ENCODE data around the gene C16orf90. TPM values are rescaled to one million over a fixed set of nuclear protein-coding genes. Genes with fewer than 3 reads are reported as not detected.

Gene C16orf90
- total RNA-seq, 1 donor from 2014 or later, result not detected

DNA sequence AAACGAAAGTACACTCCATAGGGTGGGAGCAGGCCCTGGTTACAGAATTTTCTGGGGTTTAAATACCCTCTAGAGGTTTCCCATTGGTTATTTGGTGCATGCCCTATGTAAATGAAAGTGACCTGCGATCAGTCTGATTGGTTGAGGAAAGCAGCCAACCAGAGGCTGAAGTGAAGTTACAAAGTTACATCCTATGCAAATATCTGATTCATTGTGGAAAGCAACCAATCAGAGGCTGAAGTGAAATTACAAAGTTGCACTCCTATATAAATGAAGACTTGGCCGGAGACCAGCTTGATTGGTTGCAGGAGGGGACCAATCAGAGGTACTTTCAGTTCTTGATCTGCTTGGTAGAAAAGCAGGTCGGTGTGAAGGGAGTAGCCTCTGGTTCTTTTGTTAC lies 27.4 kb downstream of the C16orf90 start:
- no peak for DNase-seq (ENCODE audit: extremely low spot score in 2 of 2)

DNA sequence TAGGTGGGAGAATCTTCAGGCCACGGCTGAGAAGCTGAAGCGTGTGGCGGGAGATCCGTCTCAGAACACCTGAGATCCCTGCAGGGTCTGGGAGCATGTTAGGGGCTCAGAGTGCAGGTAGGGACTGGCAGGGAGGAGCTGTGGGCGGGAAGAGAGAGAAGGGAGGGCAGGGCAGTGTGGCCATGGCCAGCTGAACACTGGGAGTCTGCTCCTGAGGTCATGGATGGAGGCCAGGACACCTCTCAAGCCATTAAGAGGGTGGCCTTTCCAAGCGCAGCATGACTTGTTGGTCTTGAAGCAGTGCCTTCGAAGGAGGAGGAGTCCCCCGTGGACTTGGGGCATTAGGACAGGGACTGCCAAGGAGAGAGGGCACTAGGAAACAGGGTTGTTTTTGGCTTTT lies 28.1 kb downstream of the C16orf90 start:
- Histone ChIP-seq H3K4me3 (no peak overlapping the region), H3K4me1 (peaks cover 62% of the 10 kb centered on the region), H3K36me3 (peaks cover 0 to 10% of the 10 kb centered on the region in 2 donors), H3K27ac (no peak overlapping the region), H3K27me3 (no peaks in the 10 kb centered on the region), H3K9me3 (no peaks in the 10 kb centered on the region)
- intact Hi-C loops (cut with DNase I), result no loop called here
- no peak for TF ChIP-seq CTCF (IDR thresholded peaks at IDR 0.05)
- no peak for TF ChIP-seq POLR2AphosphoS5 (IDR thresholded peaks at IDR 0.05; ENCODE audit: insufficient read depth in 1 of 2, low read depth in 1 of 2)
- no peak for TF ChIP-seq POLR2A (IDR thresholded peaks at IDR 0.05)
- DNase-seq (ENCODE audit: extremely low spot score in 2 of 2), result no peak

More for the DNA sequence above, 27.4 kb downstream of the C16orf90 start:
- Histone ChIP-seq H3K27ac (no peak overlapping the region), H3K4me3 (no peak overlapping the region), H3K27me3 (no peaks in the 10 kb centered on the region), H3K36me3 (peaks cover 0 to 10% of the 10 kb centered on the region in 2 donors), H3K4me1 (peaks cover 56% of the 10 kb centered on the region), H3K9me3 (no peaks in the 10 kb centered on the region)
- intact Hi-C loops (cut with DNase I), result no loop called here
- TF ChIP-seq CTCF (IDR thresholded peaks at IDR 0.05) (no peak), POLR2A (IDR thresholded peaks at IDR 0.05) (no peak), POLR2AphosphoS5 (IDR thresholded peaks at IDR 0.05; ENCODE audit: insufficient read depth in 1 of 2, low read depth in 1 of 2) (no peak)

GRCh38 chr16:3465911-3466584 lies 29.2 kb downstream of the C16orf90 start:
- DNase-seq (ENCODE audit: extremely low spot score in 2 of 2), result no peak
- intact Hi-C loops (cut with DNase I), result no loop called here
- Histone ChIP-seq H3K27me3 (no peaks in the 10 kb centered on the region), H3K4me1 (peaks cover 69% of the 10 kb centered on the region), H3K36me3 (peaks cover 0 to 10% of the 10 kb centered on the region in 2 donors), H3K4me3 (no peak overlapping the region), H3K27ac (no peak overlapping the region), H3K9me3 (no peaks in the 10 kb centered on the region)
- TF ChIP-seq POLR2A (IDR thresholded peaks at IDR 0.05) (no peak), POLR2AphosphoS5 (IDR thresholded peaks at IDR 0.05; ENCODE audit: insufficient read depth in 1 of 2, low read depth in 1 of 2) (no peak), CTCF (IDR thresholded peaks at IDR 0.05) (no peak)

DNA sequence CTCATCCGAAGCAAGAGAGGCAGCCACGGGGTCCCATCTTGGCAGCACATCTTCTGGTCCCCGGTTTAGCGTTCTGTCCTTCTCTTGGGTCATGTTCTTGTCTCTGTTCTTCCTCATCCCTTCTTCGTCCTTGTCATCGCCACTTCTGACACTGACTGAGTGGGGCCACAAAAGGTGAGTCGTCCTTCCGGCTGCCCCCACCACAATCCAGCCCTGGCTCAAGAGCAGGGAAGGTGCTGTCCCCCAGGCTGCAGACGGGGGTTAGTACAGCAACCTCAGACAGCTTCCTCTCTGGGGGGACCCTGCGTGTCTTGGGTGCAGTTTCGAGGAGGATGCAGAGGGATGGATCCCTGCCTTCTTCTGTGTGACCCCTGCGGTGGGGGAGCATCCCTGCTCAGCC lies 30.0 kb downstream of the C16orf90 start:
- Histone ChIP-seq H3K27ac (no peak overlapping the region), H3K9me3 (no peaks in the 10 kb centered on the region), H3K4me1 (peaks cover 75% of the 10 kb centered on the region), H3K4me3 (no peak overlapping the region), H3K27me3 (no peaks in the 10 kb centered on the region), H3K36me3 (peaks cover 0 to 10% of the 10 kb centered on the region in 2 donors)
- TF ChIP-seq CTCF (IDR thresholded peaks at IDR 0.05), result no peak
- TF ChIP-seq POLR2A (IDR thresholded peaks at IDR 0.05), result no peak
- no peak for TF ChIP-seq POLR2AphosphoS5 (IDR thresholded peaks at IDR 0.05; ENCODE audit: insufficient read depth in 1 of 2, low read depth in 1 of 2)
- no peak for DNase-seq (ENCODE audit: extremely low spot score in 2 of 2)
- intact Hi-C loops (cut with DNase I), result no loop called here

GRCh38 chr16:3461151-3461550 lies 34.1 kb downstream of the C16orf90 start:
- no peaks in the 10 kb centered on the region for H3K9me3 ChIP-seq
- H3K36me3 ChIP-seq, result peaks cover 0 to 8% of the 10 kb centered on the region in 2 donors
- no peak for DNase-seq (ENCODE audit: extremely low spot score in 2 of 2)
- TF ChIP-seq CTCF (IDR thresholded peaks at IDR 0.05) (no peak), POLR2A (IDR thresholded peaks at IDR 0.05) (no peak), POLR2AphosphoS5 (IDR thresholded peaks at IDR 0.05; ENCODE audit: insufficient read depth in 1 of 2, low read depth in 1 of 2) (no peak)
- H3K27me3 ChIP-seq, result no peaks in the 10 kb centered on the region
- H3K27ac ChIP-seq, result no peak overlapping the region
- peaks cover 60% of the 10 kb centered on the region for H3K4me1 ChIP-seq
- no peak overlapping the region for H3K4me3 ChIP-seq
- intact Hi-C loops (cut with DNase I), result no loop called here
